Measurements from ENCODE around the gene DAAM1.

GRCh38 chr14:59229653-59230406, 41.4 kb downstream of the DAAM1 start:
- TF ChIP-seq POLR2A (IDR thresholded peaks at IDR 0.05) = no peak
- TF ChIP-seq CTCF (IDR thresholded peaks at IDR 0.05) = no peak
- TF ChIP-seq POLR2AphosphoS5 (IDR thresholded peaks at IDR 0.05) = no peak
